ENCODE data around the gene THAP11. TPM values are rescaled to one million over a fixed set of nuclear protein-coding genes. Genes with fewer than 3 reads are reported as not detected.

Gene THAP11
- total and polyA plus RNA-seq, 2 of the 13 experiments (the other 11 are each of a cell fraction or from before 2014, with no cell fraction given): 44.2 to 53.4 TPM

DNA sequence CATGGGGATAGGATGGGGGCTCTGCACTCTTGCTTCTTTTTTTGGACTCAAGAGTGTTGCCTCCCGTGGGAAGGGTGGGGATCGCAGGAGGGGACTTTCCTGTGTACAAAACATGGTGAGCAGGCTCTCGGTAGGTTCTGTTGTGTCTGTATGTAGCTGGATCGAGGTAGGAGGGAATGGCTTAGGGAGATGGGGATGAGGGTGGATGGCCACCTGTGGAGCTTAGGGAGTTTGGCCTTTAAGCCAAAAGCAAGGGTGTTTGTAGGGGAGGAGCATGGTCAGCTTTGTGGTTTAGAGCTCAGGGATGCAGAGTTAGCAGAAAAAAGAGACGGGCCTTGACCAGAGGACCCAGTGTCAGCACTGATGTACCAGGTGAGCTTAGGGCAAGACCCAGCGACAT is 19.8 kb downstream of the THAP11 start:
- peaks cover 21 to 59% of the 10 kb centered on the region in 2 experiments for H3K36me3 ChIP-seq (replicated peaks in 1 of 2; ENCODE audit: control insufficient read depth in 1 of 2, insufficient read depth in 2 of 2, low read length in 2 of 2)
- intact Hi-C loops (cut with micrococcal nuclease; ENCODE audit: unreplicated experiment): no loop called here
- DNase-seq (ENCODE audit: low spot score) (no peak), ATAC-seq (no peak), FAIRE-seq (no peak)
- H3K4me1 ChIP-seq (ENCODE audit: insufficient read depth, low read length): peaks cover 26% of the 10 kb centered on the region
- WGBS (ENCODE audit: low lambda C conversion rate): 97% methylated on average over 6 of the region's 6 CpGs
- H4K20me1 ChIP-seq (ENCODE audit: insufficient read depth, low read length): peaks cover 51% of the 10 kb centered on the region
- H3K27ac ChIP-seq (ENCODE audit: extremely low read length, insufficient read depth, low read length): no peak overlapping the region
- H3K79me2 ChIP-seq (ENCODE audit: insufficient read depth, low read length): peaks cover 78% of the 10 kb centered on the region
- TF ChIP-seq BRCA1 (CRISPR knock-in tag; IDR thresholded peaks at IDR 0.05) (no peak), ZNF788 (CRISPR knock-in tag; IDR thresholded peaks at IDR 0.05; ENCODE audit: borderline replicate concordance) (0 out of 2 replicates have a peak, but pooled peaks have one; percentile 27), ZNF678 (CRISPR knock-in tag; IDR thresholded peaks at IDR 0.05) (no peak)
- ChIA-PET POLR2A (interaction anchor here (1.3 kb wide), 1 partner anchor 16 kb away, joined by 4 read pairs; no protein-coding TSS in a partner anchor), CTCF (ENCODE audit: low intra/inter-chr PET ratio, low total read pairs) (no interaction called here)
- H2AFZ ChIP-seq (ENCODE audit: low read length): no peak overlapping the region
- H3K4me2 ChIP-seq (ENCODE audit: low read depth, low read length): no peak overlapping the region
- no peaks in the 10 kb centered on the region for H3K27me3 ChIP-seq (ENCODE audit: control insufficient read depth in 1 of 2, insufficient read depth in 2 of 2, low read length in 2 of 2)
- H3K9me3 ChIP-seq (ENCODE audit: low read length): no peaks in the 10 kb centered on the region
- no peak overlapping the region for H3K9ac ChIP-seq (ENCODE audit: insufficient read depth, low read depth, low read length)
- no peak overlapping the region for H3K4me3 ChIP-seq (replicated peaks in 1 of 3; ENCODE audit: insufficient read depth in 1 of 3, low read depth in 2 of 3, low read length in 3 of 3)
- BruUV-seq (replicated peaks): no TSS peak
- in situ Hi-C loops (cut with HindIII; ENCODE audit: extremely low pct_ligation_motif_present, low pct_unique_long_range_greater_than_20kb): no loop called here

- Histone ChIP-seq H4K20me1 (ENCODE audit: insufficient read depth, low read length) (peaks cover 41% of the 10 kb centered on the region), H3K27me3 (ENCODE audit: control insufficient read depth in 1 of 2, insufficient read depth in 2 of 2, low read length in 2 of 2) (no peaks in the 10 kb centered on the region), H2AFZ (ENCODE audit: low read length) (no peak overlapping the region), H3K9ac (ENCODE audit: insufficient read depth, low read depth, low read length) (no peak overlapping the region), H3K79me2 (ENCODE audit: insufficient read depth, low read length) (peaks cover 70% of the 10 kb centered on the region), H3K4me3 (replicated peaks in 1 of 3; ENCODE audit: insufficient read depth in 1 of 3, low read depth in 2 of 3, low read length in 3 of 3) (no peak overlapping the region), H3K9me3 (ENCODE audit: low read length) (no peaks in the 10 kb centered on the region), H3K4me1 (ENCODE audit: insufficient read depth, low read length) (peaks cover 16% of the 10 kb centered on the region), H3K4me2 (ENCODE audit: low read depth, low read length) (no peak overlapping the region), H3K27ac (ENCODE audit: extremely low read length, insufficient read depth, low read length) (no peak overlapping the region), H3K36me3 (replicated peaks in 1 of 2; ENCODE audit: control insufficient read depth in 1 of 2, insufficient read depth in 2 of 2, low read length in 2 of 2) (peaks cover 23 to 69% of the 10 kb centered on the region in 2 experiments)
- intact Hi-C loops (cut with micrococcal nuclease; ENCODE audit: unreplicated experiment) (no loop called here), in situ Hi-C loops (cut with HindIII; ENCODE audit: extremely low pct_ligation_motif_present, low pct_unique_long_range_greater_than_20kb) (no loop called here)
- CTCF ChIA-PET (ENCODE audit: low intra/inter-chr PET ratio, low total read pairs): no interaction called here
- ATAC-seq (no peak), DNase-seq (ENCODE audit: low spot score) (no peak), FAIRE-seq (no peak)
- 0 out of 2 replicates have a peak, but pooled peaks have one; percentile 13 for TF ChIP-seq POLR2AphosphoS5 (IDR thresholded peaks at IDR 0.05; ENCODE audit: low read depth, low read length)
- TF ChIP-seq, protein P1, sequence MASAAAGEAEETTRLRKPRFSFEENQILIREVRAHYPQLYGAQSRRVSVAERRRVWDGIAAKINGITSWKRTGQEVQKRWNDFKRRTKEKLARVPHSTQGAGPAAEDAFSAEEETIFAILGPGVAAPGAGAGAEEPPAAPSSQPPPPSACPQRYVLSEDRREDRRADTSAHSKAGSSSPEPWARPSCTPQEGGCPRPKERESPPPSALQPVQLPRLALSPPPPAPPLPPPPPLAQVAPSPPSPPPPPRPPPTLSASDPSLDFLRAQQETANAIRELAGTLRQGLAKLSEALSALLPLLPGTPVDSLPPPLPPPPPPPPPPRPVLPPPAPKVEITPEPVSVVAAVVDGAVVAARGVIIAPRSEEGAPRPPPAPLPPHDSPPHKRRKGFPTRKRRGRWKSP (CRISPR knock-in tag; IDR thresholded peaks at IDR 0.05): no peak
- 98% methylated on average over 11 of the region's 11 CpGs for WGBS (ENCODE audit: low lambda C conversion rate)
- POLR2A ChIA-PET: interaction anchor here (1.0 kb wide), 1 partner anchor 11 kb away, joined by 3 read pairs; no protein-coding TSS in a partner anchor
- BruUV-seq (replicated peaks): no TSS peak
Measured at GRCh38 chr16:67862623-67863583, 20.8 kb downstream of the THAP11 start.

Data from HepG2 (cell line).